Hepatocyte (in vitro differentiated cells): ENCODE results near the gene ALG12. TPM values are rescaled to one million over a fixed set of nuclear protein-coding genes. Genes with fewer than 3 reads are reported as not detected.
A peak's percentile ranks its signal among the peaks of the same experiment; 100 is the strongest.

Experiments used
- DNase-seq: peaks from one replicate; pipeline ENCODE4 v3.0.0-alpha.2; 2016; ENCODE audit warnings: low spot score
- H2AFZ ChIP-seq: fragments of 200-600 bp; sonication (generic); 2 replicates; pipeline ENCODE4 v1.6.0; 2016; ENCODE audit warnings: antibody characterized with exemption, mild to moderate bottlenecking
- H3K27ac ChIP-seq: fragments of 200-600 bp; sonication (generic); 2 replicates; pipeline ENCODE4 v1.5.1; 2016; ENCODE audit warnings: mild to moderate bottlenecking
- H3K27me3 ChIP-seq: fragments of 200-600 bp; sonication (generic); 2 replicates; pipeline ENCODE4 v1.6.1; 2016
- H3K36me3 ChIP-seq: fragments of 200-600 bp; sonication (generic); replicated peaks from 2 replicates; pipeline ENCODE4 v1.5.1; 2016; ENCODE audit warnings: low read depth; ENCODE audit not compliant: insufficient read depth
- H3K4me1 ChIP-seq: fragments of 200-600 bp; sonication (generic); 2 replicates; pipeline ENCODE4 v1.5.1; 2016; ENCODE audit warnings: mild to moderate bottlenecking, moderate library complexity; ENCODE audit not compliant: insufficient read depth
- H3K4me2 ChIP-seq: fragments of 200-600 bp; sonication (generic); 2 replicates; pipeline ENCODE4 v1.6.0; 2016
- H3K4me3 ChIP-seq: fragments of 200-600 bp; sonication (generic); 2 replicates; pipeline ENCODE4 v1.5.1; 2016; ENCODE audit warnings: mild to moderate bottlenecking
- H3K79me2 ChIP-seq: fragments of 200-600 bp; sonication (generic); 2 replicates; pipeline ENCODE4 v1.6.0; 2017; ENCODE audit warnings: mild to moderate bottlenecking
- H3K9me2 ChIP-seq: fragments of 200-600 bp; sonication (generic); replicated peaks from 2 replicates; pipeline ENCODE4 v1.6.0; 2017; ENCODE audit warnings: mild to moderate bottlenecking; ENCODE audit not compliant: insufficient read depth
- H3K9me3 ChIP-seq: fragments of 200-600 bp; sonication (generic); 2 replicates; pipeline ENCODE4 v1.5.1; 2016; ENCODE audit warnings: low read depth, mild to moderate bottlenecking
- H4K20me1 ChIP-seq: fragments of 200-600 bp; sonication (generic); 2 replicates; pipeline ENCODE4 v1.6.0; 2016; ENCODE audit warnings: mild to moderate bottlenecking; ENCODE audit not compliant: insufficient read depth, poor library complexity, severe bottlenecking
- CTCF ChIP-seq: fragments of 200-600 bp; sonication (generic); IDR thresholded peaks from 2 replicates; pipeline ENCODE4 v1.5.1; 2016; ENCODE audit warnings: antibody characterized with exemption, mild to moderate bottlenecking; ENCODE audit not compliant: poor library complexity
- EZH2 ChIP-seq: fragments of 200-600 bp; sonication (generic); IDR thresholded peaks from 2 replicates; pipeline ENCODE4 v1.6.1; 2016; ENCODE audit warnings: antibody characterized with exemption, mild to moderate bottlenecking, borderline replicate concordance
- EZH2phosphoT487 ChIP-seq: fragments of 200-600 bp; sonication (generic); IDR thresholded peaks from one replicate; pipeline ENCODE4 v1.6.1; 2018; ENCODE audit warnings: antibody characterized with exemption, mild to moderate bottlenecking, low read depth, moderate library complexity; ENCODE audit not compliant: unreplicated experiment, severe bottlenecking
- WGBS: methylation state at CpG from one replicate; pipeline ENCODE4 v1.1.6; 2016; ENCODE audit warnings: low lambda C conversion rate; ENCODE audit errors: missing lambda C conversion rate; 5-methylcytosine and 5-hydroxymethylcytosine counted together
- polyA plus RNA-seq: library from polyadenylated mRNA; unstranded; fragments of >200 nt; fragmentation: Nextera tagmentation; extraction: Ambion mirVana; gene quantifications from 2 replicates; pipeline ENCODE4 v1.2.1, GENCODE V29; 2016
- total RNA-seq: library from RNA; depleted of rRNA; stranded (reverse); fragments of >200 nt; gene quantifications from 2 replicates; pipeline ENCODE4 v1.2.3, GENCODE V29; 2014

The ALG12 gene
- total and polyA plus RNA-seq, 2 experiments from 2014 or later: 30.8 to 69.6 TPM

- Histone ChIP-seq H3K4me3 (no peak overlapping the region), H3K9me3 (no peaks in the 10 kb centered on the region), H3K27me3 (no peaks in the 10 kb centered on the region), H3K4me2 (no peak overlapping the region), H3K27ac (peak overlapping the region; percentile 20), H3K9me2 (no peaks in the 10 kb centered on the region), H2AFZ (no peak overlapping the region), H3K79me2 (no peaks in the 10 kb centered on the region), H3K36me3 (no peaks in the 10 kb centered on the region), H3K4me1 (peaks cover 15% of the 10 kb centered on the region), H4K20me1 (no peaks in the 10 kb centered on the region)
- no peak for TF ChIP-seq EZH2
- TF ChIP-seq CTCF: peak; percentile 57
- TF ChIP-seq EZH2phosphoT487: no peak
- 74% methylated on average over 14 of the region's 14 CpGs for WGBS
- DNase-seq: peak; percentile 81
Observed at GRCh38 chr22:49930596-49931412, 12.6 kb upstream of the ALG12 start.

GRCh38 chr22:49929994-49930575 lies 11.8 kb upstream of the ALG12 start:
- Histone ChIP-seq H4K20me1 (no peaks in the 10 kb centered on the region), H3K27me3 (no peaks in the 10 kb centered on the region), H3K36me3 (no peaks in the 10 kb centered on the region), H3K9me2 (no peaks in the 10 kb centered on the region), H3K9me3 (no peaks in the 10 kb centered on the region), H3K79me2 (no peaks in the 10 kb centered on the region), H3K4me1 (peaks cover 15% of the 10 kb centered on the region), H3K27ac (no peak overlapping the region), H3K4me3 (no peak overlapping the region), H2AFZ (no peak overlapping the region), H3K4me2 (peak overlapping the region; percentile 75)
- DNase-seq: no peak
- WGBS: 80% methylated on average over 21 of the region's 21 CpGs
- TF ChIP-seq CTCF: no peak

- no peak overlapping the region for H3K27ac ChIP-seq
- no peaks in the 10 kb centered on the region for H3K79me2 ChIP-seq
- peak overlapping the region; percentile 75 for H3K4me2 ChIP-seq
- no peaks in the 10 kb centered on the region for H4K20me1 ChIP-seq
- no peak overlapping the region for H2AFZ ChIP-seq
- no peaks in the 10 kb centered on the region for H3K36me3 ChIP-seq
- no peak overlapping the region for H3K4me3 ChIP-seq
- no peaks in the 10 kb centered on the region for H3K27me3 ChIP-seq
- TF ChIP-seq EZH2phosphoT487: no peak
- peak; percentile 61 for TF ChIP-seq CTCF
- no peak for TF ChIP-seq EZH2
- no peaks in the 10 kb centered on the region for H3K9me3 ChIP-seq
- no peaks in the 10 kb centered on the region for H3K9me2 ChIP-seq
- H3K4me1 ChIP-seq: peaks cover 8% of the 10 kb centered on the region
- DNase-seq: peak; percentile 85
- 14% methylated on average over 33 of the region's 75 CpGs for WGBS
Observed at GRCh38 chr22:49929211-49929979, 11.2 kb upstream of the ALG12 start.
